Heart left ventricle (tissue), 13 donors: Measurements from ENCODE around the gene SRC.

Experiments
- CTCF ChIP-seq, 12 donors: fragments of 200-600 bp; sonication (generic) in 4 of 12; IDR thresholded peaks; one replicate each; pipeline versions ENCODE4 v1.5.0 to v1.8.0; 2018 to 2022; ENCODE audit warnings: antibody characterized with exemption in 12 of 12, mild to moderate bottlenecking in 5 of 12
- POLR2A ChIP-seq, 2 donors: fragments of 450-650 bp; IDR thresholded peaks; one replicate each; pipeline ENCODE4 v1.6.1; 2017; ENCODE audit warnings: antibody characterized with exemption in 2 of 2, mild to moderate bottlenecking in 2 of 2, moderate library complexity in 2 of 2
- donor health status: ischemic (EF 13 %, LVEDD 7.1; RV severe dilation, severe dysfunction).
- donor health status: DM: no; HTN: yes; CAD: no.
- donor health status: DM: no; HTN: no; CAD: no.
- donor health status: ischemic (EF 25% LVEDD 6.9; RV normal size, moderate dysfunction).
- donor health status: ischemic (EF 25% LVEDD 5.7; RV mildly dilated, moderate dysfunction).
- donor health status: ischemic (EF 35%, LVEDD 5.7; RV mildly dilated, moderate dysfunction).
- donor health status: nonischemic (EF 11% LVEDD 7.7; RV severe dilation, severe dysfunction).
- donor health status: DM: yes; HTN: yes; CAD: no.
- donor health status: PGD.
- donor health status: ischemic (EF 29% LVEDD 5.4; RV normal size, mild dysfunction).
- donor health status: nonischemic (EF 23%, LVEDD 6.1; RV moderate dilation, normal function).

GRCh38 chr20:37413379-37413778 lies 67.4 kb downstream of the SRC start:
- no peak for TF ChIP-seq CTCF (IDR thresholded peaks at IDR 0.05)
- no peak for TF ChIP-seq POLR2A (IDR thresholded peaks at IDR 0.05)
